OCI-LY7 (cell line): ENCODE measurements around the gene TRIM3.

Source experiments
- CTCF ChIP-seq: fragments of 200-600 bp; sonication (generic); conservative IDR thresholded peaks from 2 replicates; pipeline ENCODE4 v1.5.1; 2014; ENCODE audit warnings: mild to moderate bottlenecking, antibody characterized with exemption, low read length, moderate library complexity, mixed read lengths
- EZH2phosphoT487 ChIP-seq: fragments of 200-600 bp; sonication (generic); IDR thresholded peaks from 2 replicates; pipeline ENCODE4 v1.6.1; 2018; ENCODE audit warnings: low read depth, borderline replicate concordance, mild to moderate bottlenecking, mixed run types, antibody characterized with exemption, low read length, moderate library complexity, mixed read lengths

- TF ChIP-seq CTCF, result no peak
- TF ChIP-seq EZH2phosphoT487, result no peak
These were observed 31.3 kb downstream of the TRIM3 start for GRCh38 chr11:6442441-6442840.
